ENCODE results near the gene CENPW. TPM values are rescaled to one million over a fixed set of nuclear protein-coding genes. Genes with fewer than 3 reads are reported as not detected.
A peak's percentile ranks its signal among the peaks of the same experiment; 100 is the strongest.

Gene CENPW
- total RNA-seq, 1 experiment from 2014 or later, result 82.3 TPM

DNA sequence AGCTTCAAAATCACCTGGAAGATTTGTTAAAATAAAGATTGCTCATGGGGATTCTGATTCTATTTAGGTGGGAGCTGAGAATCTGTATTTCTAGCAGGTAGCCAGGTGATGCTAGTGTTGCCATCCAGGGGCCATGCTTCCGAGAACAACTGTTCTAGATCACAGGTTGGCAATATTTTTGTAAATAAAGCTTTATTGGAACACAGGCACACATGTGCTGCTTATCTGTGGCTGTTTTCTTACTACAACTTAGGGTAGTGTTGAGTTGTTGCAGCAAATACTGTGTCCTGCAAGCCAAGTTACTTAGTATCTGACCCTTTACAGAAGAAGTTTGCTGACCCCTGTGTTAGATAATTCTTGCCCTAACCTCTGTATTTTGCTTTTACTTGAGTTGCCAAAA, 12.0 kb downstream of the CENPW start:
- Histone ChIP-seq H2BK20ac (ENCODE audit: low read depth, low read length, poor library complexity, severe bottlenecking) (no peak overlapping the region), H3K27ac (ENCODE audit: insufficient read length, low read depth, low read length) (no peak overlapping the region), H2BK5ac (ENCODE audit: insufficient read length, low read length) (no peak overlapping the region), H4K20me1 (ENCODE audit: control insufficient read depth, insufficient read depth, insufficient read length) (no peaks in the 10 kb centered on the region), H2BK12ac (ENCODE audit: insufficient read length, low read depth, low read length) (no peak overlapping the region), H3K4me2 (ENCODE audit: insufficient read depth, insufficient read length, low read length) (no peak overlapping the region), H3K9ac (ENCODE audit: extremely low read depth, insufficient read length, low read length) (no peak overlapping the region), H3K4me1 (ENCODE audit: insufficient read depth, low read length) (no peaks in the 10 kb centered on the region), H3K4ac (ENCODE audit: low read depth, low read length) (no peak overlapping the region), H2AFZ (ENCODE audit: low read length) (no peak overlapping the region), H3T11ph (ENCODE audit: low read length) (no peak overlapping the region), H3K9me3 (ENCODE audit: control insufficient read depth, low read depth, low read length) (no peaks in the 10 kb centered on the region), H3K79me2 (ENCODE audit: insufficient read depth, low read length) (no peaks in the 10 kb centered on the region), H4K5ac (ENCODE audit: insufficient read length, low read depth, low read length) (no peak overlapping the region), H2BK120ac (ENCODE audit: low read depth, low read length, poor library complexity, severe bottlenecking) (no peak overlapping the region), H4K91ac (ENCODE audit: insufficient read length, low read depth, low read length) (no peak overlapping the region), H4K8ac (replicated peaks; ENCODE audit: insufficient read length, low read depth, low read length) (no peak overlapping the region), H3K79me1 (ENCODE audit: insufficient read depth, low read depth, low read length, poor library complexity, severe bottlenecking) (no peaks in the 10 kb centered on the region), H3K23ac (ENCODE audit: insufficient read length, low read depth, low read length) (no peak overlapping the region), H3K23me2 (ENCODE audit: insufficient read length, low read depth, low read length, poor library complexity, severe bottlenecking) (no peaks in the 10 kb centered on the region), H3K27me3 (ENCODE audit: insufficient read depth, low read length) (no peaks in the 10 kb centered on the region), H3K14ac (ENCODE audit: insufficient read depth, low read length) (no peak overlapping the region), H2BK15ac (ENCODE audit: low read depth, low read length) (no peak overlapping the region), H3K56ac (ENCODE audit: insufficient read length, low read depth, low read length) (no peak overlapping the region), H3K18ac (ENCODE audit: insufficient read length, low read depth, low read length) (no peak overlapping the region), H2AK5ac (ENCODE audit: insufficient read length, low read length) (no peak overlapping the region)
- H3K27ac Mint-ChIP-seq, result peak overlapping the region in 1 of 3 experiments; percentile 51; a peak in 1 of 7 replicates
- no peak overlapping the region for H3K4me3 Mint-ChIP-seq
- TF ChIP-seq, protein P1, sequence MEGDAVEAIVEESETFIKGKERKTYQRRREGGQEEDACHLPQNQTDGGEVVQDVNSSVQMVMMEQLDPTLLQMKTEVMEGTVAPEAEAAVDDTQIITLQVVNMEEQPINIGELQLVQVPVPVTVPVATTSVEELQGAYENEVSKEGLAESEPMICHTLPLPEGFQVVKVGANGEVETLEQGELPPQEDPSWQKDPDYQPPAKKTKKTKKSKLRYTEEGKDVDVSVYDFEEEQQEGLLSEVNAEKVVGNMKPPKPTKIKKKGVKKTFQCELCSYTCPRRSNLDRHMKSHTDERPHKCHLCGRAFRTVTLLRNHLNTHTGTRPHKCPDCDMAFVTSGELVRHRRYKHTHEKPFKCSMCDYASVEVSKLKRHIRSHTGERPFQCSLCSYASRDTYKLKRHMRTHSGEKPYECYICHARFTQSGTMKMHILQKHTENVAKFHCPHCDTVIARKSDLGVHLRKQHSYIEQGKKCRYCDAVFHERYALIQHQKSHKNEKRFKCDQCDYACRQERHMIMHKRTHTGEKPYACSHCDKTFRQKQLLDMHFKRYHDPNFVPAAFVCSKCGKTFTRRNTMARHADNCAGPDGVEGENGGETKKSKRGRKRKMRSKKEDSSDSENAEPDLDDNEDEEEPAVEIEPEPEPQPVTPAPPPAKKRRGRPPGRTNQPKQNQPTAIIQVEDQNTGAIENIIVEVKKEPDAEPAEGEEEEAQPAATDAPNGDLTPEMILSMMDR (conservative IDR thresholded peaks at IDR 0.05), result no peak
- WGBS (ENCODE audit: extremely low coverage, insufficient read length, low lambda C conversion rate), result no CpG with 5 or more reads among the region's 1 CpG
- H3K27me3 Mint-ChIP-seq (ENCODE audit: low read depth), result no peaks in the 10 kb centered on the region
- H3K4me1 Mint-ChIP-seq, result no peaks in the 10 kb centered on the region
- peaks cover 5 to 10% (median 8%) of the 10 kb centered on the region in 3 experiments; a peak in 6 of 7 replicates for H3K36me3 Mint-ChIP-seq (ENCODE audit: insufficient read depth in 1 of 3, low read depth in 3 of 3)
- no peak for DNase-seq
- H3K9me3 Mint-ChIP-seq, result peaks cover 4 to 6% of the 10 kb centered on the region in 2 experiments; a peak in 2 of 5 replicates
